GM15510 (cell line): ENCODE data around the gene FBXO21.

Experiments used
- POLR2A ChIP-seq: IDR thresholded peaks from 3 replicates; pipeline ENCODE4 v1.6.1; 2011; ENCODE audit warnings: borderline replicate concordance; ENCODE audit not compliant: insufficient read length; ENCODE audit errors: extremely low read depth

Gene FBXO21

GRCh38 chr12:117190210-117190781 lies at the start of gene FBXO21:
TSS of gene FBXO21 (minus strand) at chr12:117190470. CDS start at chr12:117190456, 14 bp downstream.
- peak; percentile 94 for TF ChIP-seq POLR2A

- no peak for TF ChIP-seq POLR2A
Measured at GRCh38 chr12:117236456-117237001, 46.3 kb upstream of the FBXO21 start.

GRCh38 chr12:117235261-117235660 lies 45.0 kb upstream of the FBXO21 start:
- TF ChIP-seq POLR2A: no peak

- TF ChIP-seq POLR2A: no peak
Measured at GRCh38 chr12:117234441-117234840, 44.2 kb upstream of the FBXO21 start.

- no peak for TF ChIP-seq POLR2A
Measured at GRCh38 chr12:117231750-117232149, 41.5 kb upstream of the FBXO21 start.

GRCh38 chr12:117228239-117228638 lies 38.0 kb upstream of the FBXO21 start:
- no peak for TF ChIP-seq POLR2A

GRCh38 chr12:117227000-117227653 lies 36.9 kb upstream of the FBXO21 start:
- no peak for TF ChIP-seq POLR2A

GRCh38 chr12:117226505-117226904 lies 36.2 kb upstream of the FBXO21 start:
- TF ChIP-seq POLR2A: no peak

- no peak for TF ChIP-seq POLR2A
Measured at GRCh38 chr12:117225179-117225578, 34.9 kb upstream of the FBXO21 start.

- no peak for TF ChIP-seq POLR2A
Measured at GRCh38 chr12:117218149-117218548, 27.9 kb upstream of the FBXO21 start.

- TF ChIP-seq POLR2A: no peak
Measured at GRCh38 chr12:117216686-117217085, 26.4 kb upstream of the FBXO21 start.

- no peak for TF ChIP-seq POLR2A
Measured at GRCh38 chr12:117214797-117215196, 24.5 kb upstream of the FBXO21 start.

GRCh38 chr12:117213295-117213808 lies 23.1 kb upstream of the FBXO21 start:
- no peak for TF ChIP-seq POLR2A

- no peak for TF ChIP-seq POLR2A
Measured at GRCh38 chr12:117212563-117213190, 22.4 kb upstream of the FBXO21 start.

- TF ChIP-seq POLR2A: no peak
Measured at GRCh38 chr12:117210266-117210918, 20.1 kb upstream of the FBXO21 start.
